T-helper 22 cell (primary cell): ENCODE data around the gene ERGIC1.

ENCODE experiments used
- DNase-seq: peaks from one replicate; pipeline ENCODE4 v3.0.0-alpha.2; 2020; ENCODE audit warnings: low read depth

ERGIC1 gene

DNA sequence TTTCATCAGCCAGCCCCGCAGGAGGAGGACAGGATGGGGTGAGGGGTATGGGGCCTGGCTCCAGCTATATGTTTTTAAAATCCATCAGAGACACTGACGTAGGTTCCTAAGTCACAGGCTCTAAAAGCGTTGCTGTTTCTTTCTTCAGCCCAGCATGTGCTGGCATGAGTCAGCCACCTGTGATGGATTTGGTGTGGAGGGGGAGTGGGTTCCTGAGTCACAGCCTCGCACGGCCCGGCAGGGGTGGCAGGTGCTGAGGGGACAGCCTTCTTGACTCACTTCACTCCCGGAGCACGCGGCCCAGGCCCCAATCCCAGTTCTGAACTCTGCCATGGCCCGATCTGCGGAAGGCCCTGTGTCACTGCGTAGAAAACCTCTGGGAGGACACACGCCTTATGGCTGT is 86.4 kb downstream of the ERGIC1 start:
- no peak for DNase-seq

- DNase-seq: no peak
Observed at GRCh38 chr5:172920995-172921394, 86.9 kb downstream of the ERGIC1 start.

- DNase-seq: no peak
Observed at GRCh38 chr5:172921906-172922305, 87.9 kb downstream of the ERGIC1 start.

GRCh38 chr5:172923539-172923938 is 89.5 kb downstream of the ERGIC1 start:
- no peak for DNase-seq

DNA sequence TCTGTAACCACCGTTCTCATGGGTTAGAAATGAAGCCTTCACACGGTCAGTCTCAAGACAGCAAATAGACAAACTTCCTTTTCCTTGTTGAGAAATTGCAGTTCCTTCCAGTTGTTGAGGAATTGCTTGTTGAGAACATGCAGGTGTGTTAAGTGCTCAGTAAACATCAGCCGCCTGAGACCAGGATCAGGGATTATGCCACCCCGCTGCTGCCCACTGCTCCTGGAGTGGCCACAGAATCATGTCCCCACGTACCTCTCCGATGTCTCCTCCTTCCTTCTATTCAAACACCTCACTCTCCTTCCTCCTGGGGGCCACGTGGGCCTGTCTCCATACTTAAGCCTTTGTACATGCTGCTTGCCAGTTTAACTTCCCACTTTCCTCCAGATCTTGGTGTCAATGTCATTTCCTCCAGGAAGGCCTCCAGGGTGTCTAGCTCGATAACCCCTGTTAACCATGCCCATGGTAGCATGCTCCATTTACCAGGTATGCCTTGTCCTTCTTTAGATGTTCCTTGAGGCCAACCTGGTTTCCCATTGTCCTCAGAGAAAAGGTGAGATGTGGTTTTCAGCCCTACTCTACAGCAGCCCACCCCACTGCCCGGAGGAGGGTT is 91.4 kb downstream of the ERGIC1 start:
- no peak for DNase-seq

- no peak for DNase-seq
Observed at GRCh38 chr5:172926008-172926523, 92.0 kb downstream of the ERGIC1 start.

DNA sequence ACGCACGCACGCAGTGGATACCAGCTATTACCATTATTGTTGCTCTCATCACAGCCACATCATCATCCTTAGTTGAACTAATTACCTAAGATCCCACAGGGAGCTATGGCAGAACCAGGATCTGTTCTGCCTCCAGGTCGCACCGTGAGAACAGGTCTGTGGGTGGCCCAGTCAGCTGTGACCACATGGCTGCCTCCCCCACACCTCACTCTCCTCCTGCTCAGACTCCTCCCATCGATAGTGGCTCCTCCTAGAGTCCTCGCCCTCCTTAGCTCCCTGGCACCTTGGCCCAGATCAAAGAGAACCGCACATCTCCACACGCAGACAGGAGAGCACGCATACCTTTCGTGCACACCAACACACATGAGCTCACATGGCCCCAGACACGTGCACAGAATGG is 92.7 kb downstream of the ERGIC1 start:
- DNase-seq: no peak

DNA sequence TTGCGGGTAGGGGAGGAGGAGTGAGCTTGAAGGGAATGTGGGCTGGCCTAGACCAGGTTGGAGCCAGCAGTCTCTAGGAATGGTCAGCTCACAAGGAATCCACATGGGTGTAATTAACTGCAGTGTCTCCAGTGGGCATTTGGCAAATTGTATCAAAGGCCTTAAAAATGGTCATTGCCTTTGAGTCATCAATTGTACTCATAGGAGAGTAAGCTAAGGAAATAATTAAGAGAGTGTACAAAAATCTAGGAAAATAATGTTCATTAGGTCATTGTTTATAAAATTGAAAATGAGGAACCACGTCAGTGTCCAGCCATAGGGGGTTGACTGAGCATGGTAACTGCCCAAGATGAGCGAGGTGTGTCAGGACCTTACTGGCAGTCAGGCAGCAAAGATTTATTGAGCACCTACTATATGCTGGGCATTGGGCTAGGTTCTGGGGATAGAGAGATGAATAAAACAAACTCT is 95.4 kb downstream of the ERGIC1 start:
- DNase-seq: no peak

GRCh38 chr5:172931001-172931536 is 97.0 kb downstream of the ERGIC1 start:
- no peak for DNase-seq

GRCh38 chr5:172932313-172933017 is 98.4 kb downstream of the ERGIC1 start:
- DNase-seq: peak; percentile 34

DNA sequence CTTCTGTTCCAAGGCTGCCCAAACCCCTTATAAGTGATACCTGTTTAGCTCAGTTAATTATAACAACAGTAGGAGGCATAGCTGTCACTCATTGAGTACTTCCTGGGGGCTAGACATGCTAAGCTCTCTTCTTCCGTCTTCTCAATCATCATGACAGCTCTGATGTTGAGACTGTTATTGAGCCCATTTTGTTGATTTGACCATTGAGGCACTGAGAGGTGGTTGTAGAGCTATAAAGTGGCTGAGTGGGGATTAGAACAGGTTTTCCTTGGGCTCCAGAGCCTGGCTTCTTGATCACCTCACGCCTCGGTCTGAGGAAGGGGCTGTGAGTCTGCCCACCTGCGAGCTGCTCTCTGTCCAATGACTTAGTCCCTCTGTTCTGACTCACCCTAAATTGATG is 99.2 kb downstream of the ERGIC1 start:
- no peak for DNase-seq

DNA sequence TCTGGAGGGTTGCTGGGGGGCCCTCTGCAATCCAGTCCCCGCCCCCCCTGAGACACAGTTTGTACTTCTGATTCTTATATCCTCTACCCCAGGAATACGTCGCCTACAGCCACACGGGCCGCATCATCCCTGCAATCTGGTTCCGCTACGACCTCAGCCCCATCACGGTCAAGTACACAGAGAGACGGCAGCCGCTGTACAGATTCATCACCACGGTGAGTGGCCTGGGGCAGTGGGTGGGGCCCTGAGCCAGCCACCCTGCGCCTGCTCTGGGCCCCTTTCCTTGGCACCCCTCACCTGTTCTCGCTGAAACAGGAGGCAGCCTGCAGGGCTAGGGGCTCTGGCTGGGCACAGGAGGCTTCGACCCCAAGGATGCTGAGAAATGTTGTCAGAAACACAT is 101.0 kb downstream of the ERGIC1 start:
- no peak for DNase-seq

GRCh38 chr5:172936401-172936800 is 102.3 kb downstream of the ERGIC1 start:
- no peak for DNase-seq

DNA sequence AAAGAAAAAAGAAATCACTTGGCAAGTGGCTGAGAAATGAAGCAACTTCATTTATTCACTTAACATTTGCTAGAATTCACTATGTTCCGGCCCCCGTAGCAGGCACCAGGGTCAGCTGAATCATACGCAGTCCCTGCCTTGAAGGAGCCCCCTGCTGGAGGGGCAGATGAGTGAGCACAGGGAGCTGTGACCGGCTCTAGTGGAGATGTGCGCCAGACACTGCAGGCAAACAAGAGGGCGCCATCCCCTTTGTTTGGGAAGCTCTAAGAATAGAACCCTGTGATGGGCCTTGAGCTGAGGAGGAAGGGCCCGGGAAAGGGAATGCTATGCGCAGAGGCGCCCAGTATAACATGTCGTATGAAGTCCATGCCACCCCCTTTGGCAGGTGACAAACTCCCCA is 105.0 kb downstream of the ERGIC1 start:
- DNase-seq: no peak

DNA sequence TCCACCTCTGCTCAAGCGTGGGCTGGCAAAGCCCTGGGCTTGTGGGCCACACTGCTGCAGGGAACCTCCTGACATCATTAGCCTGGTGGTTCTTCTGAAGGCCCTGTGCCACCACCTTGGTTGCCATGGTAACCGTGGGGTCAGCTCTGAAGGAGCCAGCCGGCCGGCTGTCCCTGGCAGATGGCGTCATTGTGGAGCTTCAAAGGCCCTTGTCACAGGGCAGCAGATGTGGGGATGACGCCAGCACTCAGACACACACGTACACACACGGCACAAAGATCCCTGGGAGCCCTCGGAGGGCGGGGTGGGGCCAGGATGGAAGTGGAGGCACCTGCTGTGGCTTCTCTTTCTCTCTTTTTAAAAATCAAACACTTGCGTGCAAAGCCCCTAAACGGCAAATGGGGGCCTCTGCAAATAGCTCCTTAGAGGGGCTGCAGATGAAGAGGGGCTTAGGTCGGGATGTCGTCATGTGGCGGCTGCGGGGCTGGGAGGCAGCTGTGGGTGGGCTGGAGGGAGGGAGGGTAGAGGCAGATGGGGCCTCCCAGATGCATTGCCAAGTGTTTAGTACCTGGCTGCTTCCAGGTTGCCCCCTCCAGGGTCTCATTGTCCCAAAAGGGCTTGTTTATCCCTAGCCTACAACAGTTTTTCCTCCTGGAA is 105.7 kb downstream of the ERGIC1 start:
- no peak for DNase-seq

- DNase-seq: no peak
Observed at GRCh38 chr5:172940268-172941066, 106.4 kb downstream of the ERGIC1 start.

DNA sequence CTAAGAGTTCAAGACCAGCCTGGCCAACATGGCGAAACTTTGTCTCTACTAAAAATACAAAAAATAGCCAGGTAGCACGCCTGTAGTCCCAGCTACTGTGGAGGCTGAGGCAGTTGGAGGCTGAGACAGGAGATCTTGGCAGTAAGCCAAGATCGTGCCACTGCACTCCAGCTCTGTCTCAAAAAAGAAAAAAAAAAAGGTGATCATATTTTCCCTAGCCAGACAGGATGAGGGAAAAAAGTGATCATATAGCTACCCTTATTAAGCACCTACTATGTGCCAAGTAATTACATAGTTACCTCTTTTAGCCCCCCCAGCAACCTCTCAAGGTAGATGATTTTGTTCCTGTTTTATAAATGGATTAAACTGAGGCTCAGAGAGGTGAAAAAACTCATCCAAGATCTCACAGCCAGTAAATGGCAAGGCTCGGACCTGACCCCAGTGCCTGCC is 107.0 kb downstream of the ERGIC1 start:
- DNase-seq: no peak

- DNase-seq: no peak
Observed at GRCh38 chr5:172942556-172942955, 108.5 kb downstream of the ERGIC1 start.

- DNase-seq: no peak
Observed at GRCh38 chr5:172943283-172943841, 109.3 kb downstream of the ERGIC1 start.

GRCh38 chr5:172943906-172944305 is 109.9 kb downstream of the ERGIC1 start:
- no peak for DNase-seq

DNA sequence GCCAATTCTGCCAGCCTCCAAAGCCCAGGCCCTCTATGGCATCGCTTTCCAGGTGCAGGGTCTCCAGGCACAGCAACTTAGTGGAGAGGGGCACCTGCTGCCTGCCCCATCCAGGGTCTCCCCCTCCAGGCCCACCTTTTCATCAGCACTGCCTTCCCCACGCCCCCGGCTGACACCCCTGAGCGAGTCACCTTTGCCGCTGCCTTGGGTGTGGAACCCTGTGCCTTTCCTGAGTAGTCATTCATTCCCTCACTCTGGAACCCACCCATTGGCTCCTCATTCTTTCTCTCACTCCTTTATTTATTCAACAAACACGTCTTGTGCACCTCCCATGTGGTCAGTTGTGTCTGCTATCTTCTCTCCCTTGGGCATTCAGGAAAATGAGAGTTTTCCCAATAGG is 110.7 kb downstream of the ERGIC1 start:
- no peak for DNase-seq

GRCh38 chr5:172945151-172945550 is 111.1 kb downstream of the ERGIC1 start:
- DNase-seq: no peak
